Liver (tissue), 9 donors: Measurements from ENCODE around the gene LTN1. TPM values are rescaled to one million over a fixed set of nuclear protein-coding genes. Genes with fewer than 3 reads are reported as not detected.

Experiments
- DNase-seq: peaks from one replicate; pipeline ENCODE4 v3.0.0-alpha.2; 2017; ENCODE audit warnings: low spot score
- H3K27ac ChIP-seq, 2 donors: one replicate each; pipeline ENCODE4 v1.7.0; 2013; ENCODE audit warnings: inconsistent platforms in 2 of 2, low read length in 2 of 2, control low read depth in 1 of 2, low read depth in 1 of 2, mild to moderate bottlenecking in 1 of 2
- H3K27me3 ChIP-seq, 4 donors: one replicate each; pipeline versions ENCODE4 v1.6.1 to v1.7.0; 2013; ENCODE audit warnings: low read length in 3 of 4, inconsistent platforms in 1 of 4, mild to moderate bottlenecking in 1 of 4, moderate library complexity in 1 of 4; ENCODE audit not compliant: control insufficient read depth in 4 of 4, insufficient read depth in 4 of 4
- H3K36me3 ChIP-seq, 4 donors: one replicate each; pipeline versions ENCODE4 v1.6.1 to v1.7.0; 2013; ENCODE audit warnings: low read length in 3 of 4, mild to moderate bottlenecking in 3 of 4, low read depth in 1 of 4, moderate library complexity in 1 of 4; ENCODE audit not compliant: control insufficient read depth in 4 of 4, insufficient read depth in 3 of 4
- H3K4me1 ChIP-seq, 4 donors: one replicate each; pipeline versions ENCODE4 v1.6.1 to v1.7.0; 2013; ENCODE audit warnings: low read length in 3 of 4, mild to moderate bottlenecking in 3 of 4, moderate library complexity in 1 of 4; ENCODE audit not compliant: control insufficient read depth in 4 of 4, insufficient read depth in 4 of 4
- H3K4me3 ChIP-seq, 3 donors: one replicate each; pipeline versions ENCODE4 v1.6.1 to v1.7.0; 2013; ENCODE audit warnings: low read length in 3 of 3, control low read depth in 1 of 3, low read depth in 1 of 3, mild to moderate bottlenecking in 1 of 3
- H3K9ac ChIP-seq, 2 donors: one replicate each; pipeline ENCODE4 v1.7.0; 2013; ENCODE audit warnings: low read length in 2 of 2, mild to moderate bottlenecking in 2 of 2, moderate library complexity in 2 of 2, control low read depth in 1 of 2, low read depth in 1 of 2
- H3K9me3 ChIP-seq, 4 donors: one replicate each; pipeline versions ENCODE4 v1.6.1 to v1.7.0; 2013; ENCODE audit warnings: low read length in 3 of 4; ENCODE audit not compliant: control insufficient read depth in 4 of 4
- ATF3 ChIP-seq: IDR thresholded peaks from 2 replicates; pipeline ENCODE4 v1.6.1; 2016; ENCODE audit warnings: antibody characterized with exemption
- CTCF ChIP-seq: fragments of 150-350 bp; IDR thresholded peaks from 2 replicates; pipeline ENCODE4 v1.5.1; 2017; ENCODE audit warnings: improper control_type of control experiment, low read depth, low read length; ENCODE audit not compliant: missing input control
- EGR1 ChIP-seq, 2 donors: IDR thresholded peaks; 2 replicates each; pipeline ENCODE4 v1.6.1; 2016 to 2018; ENCODE audit warnings: antibody characterized with exemption in 2 of 2, low read depth in 2 of 2
- FOXA1 ChIP-seq: IDR thresholded peaks from 2 replicates; pipeline ENCODE4 v1.6.1; 2016; ENCODE audit warnings: antibody characterized with exemption
- FOXA2 ChIP-seq: IDR thresholded peaks from 2 replicates; pipeline ENCODE4 v1.6.1; 2016; ENCODE audit warnings: antibody characterized with exemption
- GABPA ChIP-seq, 2 donors: IDR thresholded peaks in 1 of 2; conservative IDR thresholded peaks in 1 of 2; 2 replicates each; pipeline ENCODE4 v1.6.1; 2016; ENCODE audit warnings: antibody characterized with exemption in 2 of 2, mild to moderate bottlenecking in 1 of 2, moderate library complexity in 1 of 2
- HNF4A ChIP-seq, 2 donors: conservative IDR thresholded peaks; 2 replicates each; pipeline ENCODE4 v1.6.1; 2016; ENCODE audit warnings: antibody characterized with exemption in 2 of 2, mild to moderate bottlenecking in 2 of 2
- HNF4G ChIP-seq: IDR thresholded peaks from 2 replicates; pipeline ENCODE4 v1.6.1; 2016; ENCODE audit warnings: antibody characterized with exemption
- JUND ChIP-seq, 2 donors: IDR thresholded peaks; 2 replicates each; pipeline ENCODE4 v1.6.1; 2016; ENCODE audit warnings: antibody characterized with exemption in 2 of 2
- MAX ChIP-seq: IDR thresholded peaks from 2 replicates; pipeline ENCODE4 v1.6.1; 2016; ENCODE audit warnings: antibody characterized with exemption
- NR2F2 ChIP-seq: IDR thresholded peaks from 2 replicates; pipeline ENCODE4 v1.6.1; 2016; ENCODE audit warnings: antibody characterized with exemption
- RAD21 ChIP-seq, 2 donors: IDR thresholded peaks; 2 replicates each; pipeline ENCODE4 v1.6.1; 2016; ENCODE audit warnings: antibody characterized with exemption in 2 of 2, mild to moderate bottlenecking in 2 of 2
- REST ChIP-seq: IDR thresholded peaks from 2 replicates; pipeline ENCODE4 v1.6.1; 2016; ENCODE audit warnings: antibody characterized with exemption, mild to moderate bottlenecking
- RXRA ChIP-seq, 2 donors: IDR thresholded peaks; 2 replicates each; pipeline ENCODE4 v1.6.1; 2017 to 2018; ENCODE audit warnings: antibody characterized with exemption in 2 of 2, mild to moderate bottlenecking in 1 of 2
- SP1 ChIP-seq: IDR thresholded peaks from 2 replicates; pipeline ENCODE4 v1.6.1; 2018; ENCODE audit warnings: antibody characterized with exemption, mild to moderate bottlenecking
- TAF1 ChIP-seq: conservative IDR thresholded peaks from 2 replicates; pipeline ENCODE4 v1.6.1; 2016; ENCODE audit warnings: antibody characterized with exemption, mild to moderate bottlenecking
- ZBTB33 ChIP-seq: IDR thresholded peaks from 2 replicates; pipeline ENCODE4 v1.6.1; 2016; ENCODE audit warnings: antibody characterized with exemption
- WGBS: extraction: QIAGEN DNeasy Blood & Tissue Kit; methylation state at CpG from one replicate; pipeline ENCODE4 v1.1.7; 2013; 5-methylcytosine and 5-hydroxymethylcytosine counted together
- polyA plus RNA-seq, 2 donors: library from polyadenylated mRNA; stranded (reverse) in 1 of 2; unstranded in 1 of 2; fragments of 200-250 nt in 1 of 2; fragments of >200 nt in 1 of 2; fragmentation: Nextera tagmentation in 1 of 2; extraction: Ambion mirVana in 1 of 2; gene quantifications; one replicate each; pipeline versions ENCODE4 v1.2.1 to v1.2.3, GENCODE V29; 2013 to 2015
- total RNA-seq, 2 donors: library from RNA; depleted of rRNA; stranded (reverse); fragments of >200 nt; gene quantifications; one replicate each; pipeline ENCODE4 v1.2.3, GENCODE V29; 2014
- donor health status: healthy.
- donor health status: healthy.
- donor health status: healthy.
- donor health status: healthy.
- donor health status: healthy.

Gene LTN1
- total and polyA plus RNA-seq, 4 donors, result 3.9 to 22.1 (median 9.6) TPM

GRCh38 chr21:28893687-28894086, 99.0 kb downstream of the LTN1 start:
- no peak for DNase-seq
- Histone ChIP-seq H3K4me3 (no peak overlapping the region), H3K9me3 (no peaks in the 10 kb centered on the region), H3K27me3 (no peaks in the 10 kb centered on the region), H3K36me3 (no peaks in the 10 kb centered on the region), H3K4me1 (no peaks in the 10 kb centered on the region), H3K27ac (no peak overlapping the region), H3K9ac (no peak overlapping the region)
- WGBS, result 74% methylated on average over 3 of the region's 3 CpGs
- TF ChIP-seq CTCF (no peak), REST (no peak), SP1 (no peak), HNF4G (no peak), ZBTB33 (no peak), HNF4A (conservative IDR thresholded peaks at IDR 0.05) (no peak), RXRA (IDR thresholded peaks at IDR 0.05) (no peak), FOXA1 (no peak), JUND (IDR thresholded peaks at IDR 0.05) (no peak), EGR1 (IDR thresholded peaks at IDR 0.05; ENCODE audit: low read depth in 2 of 2) (no peak), ATF3 (no peak), FOXA2 (no peak), GABPA (IDR thresholded peaks at IDR 0.05 in 1 of 2, conservative IDR thresholded peaks at IDR 0.05 in 1 of 2) (no peak)

GRCh38 chr21:28892199-28893111, 100.2 kb downstream of the LTN1 start:
- no peak for DNase-seq
- H3K36me3 ChIP-seq, result no peaks in the 10 kb centered on the region
- no peak overlapping the region for H3K27ac ChIP-seq
- H3K9ac ChIP-seq, result no peak overlapping the region
- H3K4me3 ChIP-seq, result no peak overlapping the region
- H3K4me1 ChIP-seq, result no peaks in the 10 kb centered on the region
- H3K27me3 ChIP-seq, result no peaks in the 10 kb centered on the region
- no peaks in the 10 kb centered on the region for H3K9me3 ChIP-seq
- WGBS, result 85% methylated on average over 6 of the region's 6 CpGs
- TF ChIP-seq FOXA2 (no peak), SP1 (no peak), EGR1 (IDR thresholded peaks at IDR 0.05; ENCODE audit: low read depth in 2 of 2) (no peak), NR2F2 (no peak), RXRA (IDR thresholded peaks at IDR 0.05) (no peak), HNF4G (no peak), ZBTB33 (no peak), MAX (no peak), TAF1 (no peak), HNF4A (conservative IDR thresholded peaks at IDR 0.05) (no peak), CTCF (no peak), JUND (IDR thresholded peaks at IDR 0.05) (no peak), RAD21 (IDR thresholded peaks at IDR 0.05) (no peak)
